T-helper 9 cell (primary cell): ENCODE data around the gene ELMO2.

ENCODE experiments used
- DNase-seq: peaks from one replicate; pipeline ENCODE4 v3.0.0-alpha.2; 2020
- total RNA-seq, 2 donors: gene quantifications; one replicate each; lab custom pipeline; 2026; lab: John Stamatoyannopoulos, UW

The ELMO2 gene, protein sequence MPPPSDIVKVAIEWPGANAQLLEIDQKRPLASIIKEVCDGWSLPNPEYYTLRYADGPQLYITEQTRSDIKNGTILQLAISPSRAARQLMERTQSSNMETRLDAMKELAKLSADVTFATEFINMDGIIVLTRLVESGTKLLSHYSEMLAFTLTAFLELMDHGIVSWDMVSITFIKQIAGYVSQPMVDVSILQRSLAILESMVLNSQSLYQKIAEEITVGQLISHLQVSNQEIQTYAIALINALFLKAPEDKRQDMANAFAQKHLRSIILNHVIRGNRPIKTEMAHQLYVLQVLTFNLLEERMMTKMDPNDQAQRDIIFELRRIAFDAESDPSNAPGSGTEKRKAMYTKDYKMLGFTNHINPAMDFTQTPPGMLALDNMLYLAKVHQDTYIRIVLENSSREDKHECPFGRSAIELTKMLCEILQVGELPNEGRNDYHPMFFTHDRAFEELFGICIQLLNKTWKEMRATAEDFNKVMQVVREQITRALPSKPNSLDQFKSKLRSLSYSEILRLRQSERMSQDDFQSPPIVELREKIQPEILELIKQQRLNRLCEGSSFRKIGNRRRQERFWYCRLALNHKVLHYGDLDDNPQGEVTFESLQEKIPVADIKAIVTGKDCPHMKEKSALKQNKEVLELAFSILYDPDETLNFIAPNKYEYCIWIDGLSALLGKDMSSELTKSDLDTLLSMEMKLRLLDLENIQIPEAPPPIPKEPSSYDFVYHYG
- total RNA-seq: 67.7 to 110 reads per million in 2 donors

- DNase-seq: peak; percentile 92
These were observed at the start of gene ELMO2 for GRCh38 chr20:46406200-46406985. ELMO2 (minus strand) TSS chr20:46406615; CDS start chr20:46394482, 12,133 bp downstream.

GRCh38 chr20:46455729-46456128, 49.3 kb upstream of the ELMO2 start:
- DNase-seq: no peak

DNA sequence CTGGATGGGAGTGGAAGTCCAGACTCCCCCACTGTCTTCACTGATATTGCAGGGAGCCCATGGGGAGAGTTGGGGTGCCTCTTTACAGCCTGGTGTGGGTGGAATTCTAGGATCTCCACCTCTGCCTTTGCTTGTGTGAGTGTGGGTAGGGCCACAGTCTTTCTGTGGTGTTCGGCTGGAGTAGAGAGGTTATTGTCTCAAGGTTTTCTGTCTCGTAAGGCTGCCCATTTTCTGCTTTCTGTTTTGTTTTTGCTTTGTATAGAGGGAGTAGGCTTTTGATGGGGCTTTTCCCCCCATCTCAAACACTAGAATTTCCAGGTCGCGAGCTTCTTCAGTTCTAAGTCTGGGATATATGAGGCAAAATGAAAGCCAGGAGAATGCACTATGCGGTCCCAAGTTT, 40.4 kb upstream of the ELMO2 start:
- DNase-seq: no peak

DNA sequence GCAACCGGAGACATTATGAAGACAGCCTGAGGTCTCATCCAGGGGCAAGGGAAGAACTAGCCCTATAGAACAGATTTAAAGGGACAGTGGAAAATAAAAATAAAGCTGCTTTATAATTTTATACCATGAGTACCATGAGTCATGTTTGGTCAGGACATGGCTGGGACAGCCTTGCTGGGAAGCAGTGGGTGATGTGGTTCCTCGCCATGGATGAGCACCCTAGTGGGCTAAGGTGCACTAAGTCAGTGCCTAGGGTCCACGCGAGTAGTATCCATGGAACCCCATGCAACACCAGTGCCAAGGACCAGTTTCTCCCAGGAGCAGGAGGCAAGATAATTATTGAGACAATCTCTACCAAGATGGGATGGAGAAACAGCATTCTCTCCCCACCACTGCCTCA, 33.4 kb upstream of the ELMO2 start:
- DNase-seq: no peak

GRCh38 chr20:46438156-46438750, 31.8 kb upstream of the ELMO2 start:
- no peak for DNase-seq

- DNase-seq: no peak
These were observed 28.7 kb upstream of the ELMO2 start for GRCh38 chr20:46435146-46435545.

- DNase-seq: no peak
These were observed 28.2 kb upstream of the ELMO2 start for GRCh38 chr20:46434597-46434996.

DNA sequence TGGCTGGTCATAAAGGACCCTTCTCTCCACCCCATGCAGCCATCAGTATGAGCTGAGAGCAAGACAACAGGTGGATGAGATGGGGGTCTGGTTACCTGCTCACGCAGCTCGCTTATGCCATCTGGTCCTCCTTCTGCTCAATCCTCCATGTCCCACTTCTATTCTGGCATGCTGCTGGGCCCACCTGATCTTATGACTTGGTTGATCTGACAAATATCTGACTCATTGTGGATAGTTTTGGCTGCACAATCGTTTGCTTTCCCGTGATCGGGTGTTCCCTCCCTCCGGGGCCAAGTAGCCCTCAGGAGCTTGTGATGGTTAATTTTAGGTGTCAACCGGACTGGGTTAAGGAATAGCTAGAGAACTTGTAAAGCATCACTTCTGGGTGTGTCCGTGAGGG, 26.6 kb upstream of the ELMO2 start:
- DNase-seq: no peak

DNA sequence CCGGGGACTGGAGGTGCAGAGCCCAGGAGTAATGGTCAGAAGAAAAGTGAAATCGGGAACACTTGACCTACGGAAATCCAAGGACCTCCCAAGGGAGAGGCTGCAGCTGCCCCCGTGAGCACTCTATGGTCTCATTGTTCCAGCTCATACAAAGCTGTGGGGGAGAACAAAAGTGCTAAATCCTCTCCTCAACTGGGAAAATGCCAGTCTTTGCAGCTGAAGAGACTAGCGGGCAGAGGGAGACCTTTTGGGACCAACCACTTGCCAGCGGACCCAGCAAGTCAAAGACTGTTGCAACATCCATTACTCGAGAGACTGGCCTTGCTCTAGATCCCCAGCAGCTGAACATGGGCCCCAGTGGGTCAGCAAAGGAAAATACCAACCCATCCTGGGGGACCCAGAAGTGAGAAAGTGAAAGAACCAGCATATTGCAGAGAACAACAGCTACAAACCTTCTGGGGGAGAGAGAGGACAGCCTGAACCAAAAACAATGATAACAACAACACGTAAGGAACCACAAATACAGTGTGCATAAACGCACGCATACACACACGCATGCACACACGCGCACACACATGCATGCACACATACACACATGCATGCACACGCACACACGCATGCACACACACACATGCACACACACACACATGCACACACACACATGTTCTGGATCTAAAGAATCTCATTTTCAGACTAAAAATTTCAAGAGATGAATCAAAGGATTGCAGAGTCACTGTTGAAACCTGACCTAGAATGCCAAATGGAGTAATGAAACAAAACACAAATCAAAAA, 24.7 kb upstream of the ELMO2 start:
- no peak for DNase-seq

DNA sequence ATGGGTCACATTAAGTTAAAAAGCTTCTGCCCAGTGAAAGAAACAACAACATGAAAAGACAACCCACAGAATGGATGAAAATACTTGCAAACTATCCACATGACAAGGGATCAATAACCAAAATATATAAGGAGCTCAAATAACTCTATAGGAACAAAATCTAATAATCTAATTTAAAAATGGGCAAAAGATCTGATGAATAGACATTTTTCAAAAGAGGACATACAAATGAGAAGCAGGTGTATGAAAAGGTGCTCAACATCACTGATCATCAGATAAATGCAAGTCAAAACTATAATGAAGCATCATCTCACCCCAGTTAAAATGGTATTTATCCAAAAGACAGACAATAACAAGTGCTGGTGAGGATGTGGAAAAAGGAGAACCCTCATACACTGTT, 21.0 kb upstream of the ELMO2 start:
- no peak for DNase-seq

- no peak for DNase-seq
These were observed 17.6 kb upstream of the ELMO2 start for GRCh38 chr20:46423882-46424482.

DNA sequence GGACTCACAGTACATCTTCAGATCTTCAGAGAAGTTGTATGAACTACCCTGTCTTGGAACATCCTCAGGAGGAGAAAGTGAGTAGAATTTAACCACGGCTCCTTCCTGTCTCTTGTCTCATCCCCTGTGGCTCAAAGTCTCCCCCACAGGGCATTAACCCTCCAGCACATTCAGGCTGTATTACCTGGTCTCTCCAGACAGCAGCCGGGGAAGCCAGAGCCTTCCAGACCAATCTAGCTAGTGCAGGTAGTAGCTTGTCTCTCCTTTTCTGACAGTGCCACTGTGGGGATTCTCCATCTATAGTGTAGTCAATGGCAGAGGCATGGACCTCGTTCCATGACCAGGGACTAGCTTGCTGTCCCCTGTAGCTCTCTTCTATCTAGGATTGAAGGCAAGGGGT, 16.9 kb upstream of the ELMO2 start:
- no peak for DNase-seq

GRCh38 chr20:46420878-46421277, 14.5 kb upstream of the ELMO2 start:
- no peak for DNase-seq

DNA sequence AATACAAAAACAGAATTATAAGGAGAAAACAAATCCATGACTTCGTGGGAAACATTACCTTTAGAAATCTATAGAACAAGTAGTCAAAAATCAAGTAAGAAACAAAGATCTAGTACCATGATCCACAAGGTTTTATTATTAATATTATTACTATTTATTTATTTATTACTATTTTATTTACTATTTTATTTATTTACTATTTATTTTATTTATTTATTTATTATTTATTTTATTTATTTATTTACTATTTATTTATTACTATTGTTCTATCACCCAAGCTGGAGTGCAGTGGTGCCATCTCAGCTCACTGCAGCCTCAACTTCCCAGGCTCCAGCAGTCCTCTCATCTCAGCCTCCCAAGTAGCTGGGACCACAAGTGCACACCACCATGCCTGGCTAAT, 13.5 kb upstream of the ELMO2 start:
- DNase-seq: no peak

DNA sequence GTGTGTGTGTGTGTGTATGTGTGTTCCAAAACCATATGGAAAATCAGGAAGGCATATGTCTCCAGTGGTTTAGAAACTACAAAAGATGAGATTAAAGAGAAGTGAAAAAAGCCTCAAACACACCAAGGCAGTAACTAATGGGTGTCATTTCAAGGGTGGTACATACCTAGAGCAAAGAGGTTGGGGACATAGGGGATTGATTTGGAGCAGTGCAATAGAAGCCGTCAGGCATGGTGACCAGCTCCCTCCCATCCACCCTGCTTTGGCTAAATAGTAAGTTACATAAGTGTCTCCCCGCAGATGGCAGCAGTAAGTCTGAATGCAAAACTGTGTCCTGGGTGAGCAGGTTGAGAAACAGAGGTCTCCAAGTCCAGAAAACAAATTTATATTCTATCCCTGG, 10.4 kb upstream of the ELMO2 start:
- no peak for DNase-seq

GRCh38 chr20:46416421-46416820, 10.0 kb upstream of the ELMO2 start:
- DNase-seq: no peak

- DNase-seq: no peak
These were observed 9.4 kb upstream of the ELMO2 start for GRCh38 chr20:46415773-46416172.

DNA sequence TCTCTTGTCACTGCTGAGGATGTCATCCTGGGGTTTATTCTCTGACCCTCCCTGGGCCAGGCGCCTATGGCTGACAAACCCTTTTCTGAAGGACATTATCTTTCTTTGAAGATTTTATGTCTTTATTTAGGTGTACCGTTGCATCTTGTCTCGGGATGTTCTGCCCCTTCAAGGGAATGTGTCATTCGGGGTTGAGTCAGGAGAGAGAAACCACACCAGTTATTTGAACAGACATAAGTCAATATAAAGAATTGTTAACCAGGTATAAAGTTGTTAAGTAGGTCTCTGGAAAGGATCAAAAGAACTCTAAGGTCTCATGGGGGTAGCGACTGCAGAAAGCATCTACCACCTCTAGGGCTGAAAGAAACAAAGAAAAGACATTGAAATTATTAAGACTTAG, 8.2 kb upstream of the ELMO2 start:
- no peak for DNase-seq

DNA sequence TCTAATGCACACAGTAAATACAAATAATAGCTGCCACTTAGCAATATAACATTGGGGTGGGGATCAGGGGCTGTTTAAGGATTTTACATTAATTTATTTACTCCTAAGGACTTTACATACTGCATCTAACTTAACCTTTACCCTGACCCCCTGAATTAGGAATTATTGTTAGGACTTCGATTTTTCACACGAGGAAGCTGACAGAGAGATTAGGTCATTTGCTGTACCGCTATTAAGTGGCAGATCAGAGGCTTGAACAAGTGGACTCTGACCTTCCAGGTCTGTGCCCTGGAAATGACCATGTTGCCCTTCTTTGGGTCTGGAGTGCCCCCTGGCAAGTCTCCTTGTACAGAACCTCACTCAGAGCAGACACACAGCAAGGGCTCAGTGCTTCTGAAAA, 5.2 kb upstream of the ELMO2 start:
- DNase-seq: no peak

GRCh38 chr20:46408281-46408731, 1.9 kb upstream of the ELMO2 start:
- DNase-seq: no peak

DNA sequence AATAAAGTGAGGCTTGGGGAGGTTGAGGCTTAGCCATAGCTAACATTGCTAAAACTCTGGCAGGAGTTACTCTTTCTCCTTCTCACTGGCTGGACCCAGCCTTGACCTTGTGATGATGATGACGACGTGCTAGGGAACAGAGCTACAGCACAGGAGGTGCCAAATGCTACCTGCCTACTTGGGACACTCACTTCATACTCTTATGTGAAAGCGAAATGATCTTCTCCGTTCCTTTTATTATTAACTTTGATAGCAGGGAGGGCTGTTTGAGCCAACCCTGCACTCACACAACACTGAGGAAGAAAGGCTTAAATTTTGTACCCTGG, 1.2 kb upstream of the ELMO2 start:
- no peak for DNase-seq
